ENCODE results near the gene HOXA2.

The HOXA2 gene

DNA sequence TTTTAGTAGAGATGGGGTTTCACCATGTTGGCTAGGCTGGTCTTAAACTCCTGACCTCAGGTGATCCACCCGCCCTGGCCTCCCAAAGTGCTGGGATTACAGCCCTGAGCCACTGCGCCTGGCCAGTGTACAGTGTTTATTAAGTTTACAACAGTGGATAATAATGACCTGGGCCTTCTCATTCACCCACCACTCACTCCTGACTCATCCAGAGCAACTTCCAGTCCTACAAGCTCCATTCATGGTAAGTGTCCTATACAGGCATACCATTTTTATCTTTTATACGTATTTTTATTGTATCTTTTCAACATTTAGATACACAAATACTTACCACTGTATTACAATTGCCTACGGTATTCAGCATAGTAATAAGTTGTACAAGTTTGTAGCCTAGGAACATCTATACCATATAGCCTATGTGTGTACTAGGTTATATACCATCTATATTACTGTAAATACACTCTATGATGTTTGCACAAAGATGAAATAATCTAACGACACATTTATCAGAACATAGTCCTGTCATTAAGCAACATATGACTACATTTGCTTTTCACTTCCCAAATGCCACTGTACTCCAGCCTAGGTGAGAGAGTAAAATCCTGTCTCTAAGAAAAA, 23.8 kb downstream of the HOXA2 start:
- DNase-seq (ENCODE audit: low read depth in 2 of 2) = no peak

GRCh38 chr7:27073076-27073475, 29.4 kb downstream of the HOXA2 start:
- DNase-seq (ENCODE audit: low read depth in 2 of 2) = no peak

DNA sequence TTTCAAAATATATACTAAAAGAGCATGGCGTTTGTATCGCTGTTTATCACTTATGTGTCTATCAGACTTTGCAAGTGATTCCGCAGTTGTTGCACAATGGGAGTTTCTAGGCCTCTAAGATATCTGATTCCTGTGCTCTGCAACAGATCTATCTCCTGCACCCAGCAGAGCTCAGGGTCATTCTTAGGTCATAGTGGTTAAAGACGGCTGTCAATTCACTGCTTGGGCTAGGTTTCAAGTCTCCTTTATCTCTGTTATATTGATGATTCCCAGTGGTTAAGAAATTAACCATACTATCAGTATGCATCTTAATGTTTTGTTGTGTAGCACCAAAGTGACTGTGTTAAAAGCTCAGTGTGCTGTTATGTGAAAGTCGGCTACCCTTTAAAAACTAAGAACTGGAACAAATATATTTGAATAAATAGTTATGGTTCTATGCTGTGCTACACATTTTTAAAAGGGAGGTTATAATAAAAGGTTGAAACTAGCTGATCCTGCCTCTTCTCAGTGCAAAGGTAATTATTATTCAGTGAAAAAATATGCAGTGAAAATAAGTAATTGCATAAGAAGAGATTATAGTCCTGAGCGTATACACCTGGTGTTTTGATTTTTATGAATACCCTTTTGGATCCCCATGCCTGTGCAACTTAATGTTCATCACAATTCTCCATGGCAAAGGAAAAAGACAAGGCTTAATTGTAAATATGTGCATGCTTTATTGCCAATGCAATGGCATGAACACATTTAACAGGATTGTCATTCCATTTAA, 30.7 kb downstream of the HOXA2 start:
- no peak for DNase-seq (ENCODE audit: low read depth in 2 of 2)

GRCh38 chr7:27068259-27068658, 34.2 kb downstream of the HOXA2 start:
- no peak for DNase-seq (ENCODE audit: low read depth in 2 of 2)

DNA sequence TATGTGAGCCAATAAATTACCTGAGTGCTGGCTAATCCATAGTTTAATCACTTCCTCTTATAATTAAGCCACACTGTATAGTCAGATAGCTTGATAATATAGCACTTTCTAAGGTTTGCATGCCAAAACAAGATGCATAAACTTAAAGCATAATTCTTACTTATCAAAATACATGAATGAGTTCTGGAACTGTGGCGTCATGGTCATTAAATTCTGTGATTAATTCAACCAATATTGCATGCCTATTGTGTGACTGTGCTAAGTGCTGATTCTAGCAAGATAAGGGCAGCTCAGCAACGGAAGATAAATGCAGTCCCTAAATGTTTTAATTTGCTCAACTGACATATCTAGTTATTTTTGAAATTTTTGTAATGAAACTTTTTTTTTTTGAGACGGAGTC, 36.3 kb downstream of the HOXA2 start:
- no peak for DNase-seq (ENCODE audit: low read depth in 2 of 2)

DNA sequence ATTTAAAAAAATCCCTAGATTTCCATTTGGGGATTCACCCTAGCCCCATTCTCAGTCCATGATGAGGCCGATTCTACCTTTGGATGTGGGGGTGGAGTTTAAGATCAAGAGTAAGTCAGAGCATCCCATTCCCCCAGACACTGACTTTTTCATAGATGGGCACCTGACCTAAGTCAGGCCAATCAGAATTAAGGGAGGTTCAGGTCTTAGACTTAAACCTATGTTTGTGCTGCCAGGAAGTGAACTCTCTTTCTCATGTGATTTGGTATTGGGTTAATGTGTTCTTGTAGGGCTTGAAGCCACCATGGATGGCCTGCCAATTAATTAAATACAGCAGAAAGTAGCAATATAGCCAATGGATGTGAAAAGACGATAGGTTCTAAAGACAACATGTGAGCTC, 36.8 kb downstream of the HOXA2 start:
- no peak for DNase-seq (ENCODE audit: low read depth in 2 of 2)

- DNase-seq (ENCODE audit: low read depth in 2 of 2) = no peak
Observed at GRCh38 chr7:27064661-27065060, 37.8 kb downstream of the HOXA2 start.

- no peak for DNase-seq (ENCODE audit: low read depth in 2 of 2)
Observed at GRCh38 chr7:27064159-27064558, 38.3 kb downstream of the HOXA2 start.

GRCh38 chr7:27062946-27063345, 39.5 kb downstream of the HOXA2 start:
- no peak for DNase-seq (ENCODE audit: low read depth in 2 of 2)

GRCh38 chr7:27053153-27053552, 49.3 kb downstream of the HOXA2 start:
- no peak for DNase-seq (ENCODE audit: low read depth in 2 of 2)

DNA sequence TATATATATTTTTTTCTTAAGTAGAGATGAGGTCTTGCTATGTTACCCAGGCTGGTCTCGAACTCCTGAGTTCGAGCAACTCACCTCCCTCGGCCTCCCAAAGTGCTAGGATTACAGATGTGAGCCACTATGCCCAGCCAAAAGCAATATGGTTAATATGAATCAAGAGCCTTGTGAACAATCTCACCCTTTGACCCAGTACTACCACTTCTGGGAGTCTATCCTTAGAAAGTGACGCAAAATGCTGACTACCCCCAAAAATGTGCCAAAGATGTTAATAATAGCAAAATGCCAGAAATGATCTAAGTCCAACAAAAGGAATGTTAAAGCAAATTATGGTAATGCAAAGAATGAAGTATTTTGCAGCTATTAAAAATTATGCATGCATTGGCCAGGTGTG, 51.0 kb downstream of the HOXA2 start:
- no peak for DNase-seq (ENCODE audit: low read depth in 2 of 2)
